GM12878 (cell line): ENCODE measurements around the gene SRRM3.

Experiments
- CREB1 ChIP-seq: IDR thresholded peaks from 2 replicates; pipeline ENCODE4 v1.6.1; 2012; ENCODE audit warnings: low read depth, mild to moderate bottlenecking, inconsistent platforms
- POLR2AphosphoS5 ChIP-seq: IDR thresholded peaks from 2 replicates; pipeline ENCODE4 v1.6.1; 2011; ENCODE audit warnings: mild to moderate bottlenecking, low read length, inconsistent platforms
- REST ChIP-seq: IDR thresholded peaks from 2 replicates; pipeline ENCODE4 v1.6.1; 2012; ENCODE audit warnings: mild to moderate bottlenecking, low read depth, low read length
- TCF7 ChIP-seq: IDR thresholded peaks from 2 replicates; pipeline ENCODE4 v1.6.1; 2014; ENCODE audit warnings: antibody characterized with exemption, borderline replicate concordance
- ZNF217 ChIP-seq: fragments of 450-650 bp; IDR thresholded peaks from 2 replicates; pipeline ENCODE4 v1.6.1; 2017; ENCODE audit warnings: antibody characterized with exemption, mild to moderate bottlenecking
- TF ChIP-seq, protein P1 (sequence below): fragments of 450-650 bp; IDR thresholded peaks from 2 replicates; pipeline ENCODE4 v1.6.1; 2016; ENCODE audit warnings: mild to moderate bottlenecking
- TF ChIP-seq, protein P2 (sequence below): fragments of 450-650 bp; IDR thresholded peaks from 2 replicates; pipeline ENCODE4 v1.6.1; 2017; ENCODE audit warnings: mild to moderate bottlenecking, moderate library complexity

- TF ChIP-seq ZNF217: no peak
- TF ChIP-seq, protein P1, sequence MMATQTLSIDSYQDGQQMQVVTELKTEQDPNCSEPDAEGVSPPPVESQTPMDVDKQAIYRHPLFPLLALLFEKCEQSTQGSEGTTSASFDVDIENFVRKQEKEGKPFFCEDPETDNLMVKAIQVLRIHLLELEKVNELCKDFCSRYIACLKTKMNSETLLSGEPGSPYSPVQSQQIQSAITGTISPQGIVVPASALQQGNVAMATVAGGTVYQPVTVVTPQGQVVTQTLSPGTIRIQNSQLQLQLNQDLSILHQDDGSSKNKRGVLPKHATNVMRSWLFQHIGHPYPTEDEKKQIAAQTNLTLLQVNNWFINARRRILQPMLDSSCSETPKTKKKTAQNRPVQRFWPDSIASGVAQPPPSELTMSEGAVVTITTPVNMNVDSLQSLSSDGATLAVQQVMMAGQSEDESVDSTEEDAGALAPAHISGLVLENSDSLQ: no peak
- no peak for TF ChIP-seq REST
- TF ChIP-seq, protein P2, sequence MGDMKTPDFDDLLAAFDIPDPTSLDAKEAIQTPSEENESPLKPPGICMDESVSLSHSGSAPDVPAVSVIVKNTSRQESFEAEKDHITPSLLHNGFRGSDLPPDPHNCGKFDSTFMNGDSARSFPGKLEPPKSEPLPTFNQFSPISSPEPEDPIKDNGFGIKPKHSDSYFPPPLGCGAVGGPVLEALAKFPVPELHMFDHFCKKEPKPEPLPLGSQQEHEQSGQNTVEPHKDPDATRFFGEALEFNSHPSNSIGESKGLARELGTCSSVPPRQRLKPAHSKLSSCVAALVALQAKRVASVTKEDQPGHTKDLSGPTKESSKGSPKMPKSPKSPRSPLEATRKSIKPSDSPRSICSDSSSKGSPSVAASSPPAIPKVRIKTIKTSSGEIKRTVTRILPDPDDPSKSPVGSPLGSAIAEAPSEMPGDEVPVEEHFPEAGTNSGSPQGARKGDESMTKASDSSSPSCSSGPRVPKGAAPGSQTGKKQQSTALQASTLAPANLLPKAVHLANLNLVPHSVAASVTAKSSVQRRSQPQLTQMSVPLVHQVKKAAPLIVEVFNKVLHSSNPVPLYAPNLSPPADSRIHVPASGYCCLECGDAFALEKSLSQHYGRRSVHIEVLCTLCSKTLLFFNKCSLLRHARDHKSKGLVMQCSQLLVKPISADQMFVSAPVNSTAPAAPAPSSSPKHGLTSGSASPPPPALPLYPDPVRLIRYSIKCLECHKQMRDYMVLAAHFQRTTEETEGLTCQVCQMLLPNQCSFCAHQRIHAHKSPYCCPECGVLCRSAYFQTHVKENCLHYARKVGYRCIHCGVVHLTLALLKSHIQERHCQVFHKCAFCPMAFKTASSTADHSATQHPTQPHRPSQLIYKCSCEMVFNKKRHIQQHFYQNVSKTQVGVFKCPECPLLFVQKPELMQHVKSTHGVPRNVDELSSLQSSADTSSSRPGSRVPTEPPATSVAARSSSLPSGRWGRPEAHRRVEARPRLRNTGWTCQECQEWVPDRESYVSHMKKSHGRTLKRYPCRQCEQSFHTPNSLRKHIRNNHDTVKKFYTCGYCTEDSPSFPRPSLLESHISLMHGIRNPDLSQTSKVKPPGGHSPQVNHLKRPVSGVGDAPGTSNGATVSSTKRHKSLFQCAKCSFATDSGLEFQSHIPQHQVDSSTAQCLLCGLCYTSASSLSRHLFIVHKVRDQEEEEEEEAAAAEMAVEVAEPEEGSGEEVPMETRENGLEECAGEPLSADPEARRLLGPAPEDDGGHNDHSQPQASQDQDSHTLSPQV: no peak
- no peak for TF ChIP-seq TCF7
- TF ChIP-seq POLR2AphosphoS5: no peak
- TF ChIP-seq CREB1: no peak
Measured at GRCh38 chr7:76187272-76187671, 14.4 kb upstream of the SRRM3 start.
